PC-9 (cell line): ENCODE measurements around the gene RASA1. TPM values are rescaled to one million over a fixed set of nuclear protein-coding genes. Genes with fewer than 3 reads are reported as not detected.

ENCODE experiments used
- BruUV-seq: library from RNA; stranded (reverse); fragments of 400-500 nt; replicated peaks from 2 replicates; lab custom pipeline; 2021; lab: Mats Ljungman, UMichigan
- CTCF ChIA-PET: fragments of 300-600 bp; sonication (Branson Sonifier 250); formaldehyde crosslinking; loops from one replicate; lab custom pipeline; 2022; ENCODE audit warnings: antibody characterized with exemption; lab: Charles Lee
- POLR2A ChIA-PET: fragments of 300-600 bp; sonication (Branson Sonifier 250); formaldehyde crosslinking; loops from one replicate; lab custom pipeline; 2022; ENCODE audit warnings: antibody characterized with exemption; ENCODE audit not compliant: unreplicated experiment; lab: Charles Lee
- DNase-seq, 2 experiments: peaks; one replicate each; pipeline versions ENCODE4 v3.0.0 to v3.0.0-alpha.2; 2015 to 2022; ENCODE audit warnings: mixed read lengths in 1 of 2
- H2AFZ ChIP-seq: fragments of 200-600 bp; sonication (generic); 2 replicates; pipeline ENCODE4 v1.8.1; 2017; ENCODE audit warnings: antibody characterized with exemption
- H3F3A ChIP-seq: fragments of 200-600 bp; sonication (generic); 2 replicates; pipeline ENCODE4 v1.8.1; 2017; ENCODE audit warnings: antibody characterized with exemption, mild to moderate bottlenecking, low read depth; ENCODE audit not compliant: insufficient read depth
- H3K27ac ChIP-seq: fragments of 200-600 bp; sonication (generic); 2 replicates; pipeline ENCODE4 v1.6.1; 2016; ENCODE audit warnings: mixed run types
- H3K27me3 ChIP-seq: fragments of 200-600 bp; sonication (generic); 2 replicates; pipeline ENCODE4 v1.6.1; 2016; ENCODE audit warnings: low read depth, mixed run types; ENCODE audit not compliant: insufficient read depth
- H3K36me3 ChIP-seq: fragments of 200-600 bp; sonication (generic); 2 replicates; pipeline ENCODE4 v1.6.1; 2016; ENCODE audit warnings: low read depth, mixed run types
- H3K4me1 ChIP-seq: fragments of 200-600 bp; sonication (generic); replicated peaks from 2 replicates; pipeline ENCODE4 v1.6.1; 2016; ENCODE audit warnings: mixed run types; ENCODE audit not compliant: insufficient read depth
- H3K4me2 ChIP-seq: fragments of 200-600 bp; sonication (generic); 2 replicates; pipeline ENCODE4 v1.6.1; 2017; ENCODE audit warnings: mixed run types
- H3K4me3 ChIP-seq: fragments of 200-600 bp; sonication (generic); 2 replicates; pipeline ENCODE4 v1.6.1; 2016; ENCODE audit warnings: mixed run types
- H3K79me2 ChIP-seq: fragments of 200-600 bp; sonication (generic); 2 replicates; pipeline ENCODE4 v1.6.1; 2017; ENCODE audit warnings: low read depth, mixed run types
- H3K9me2 ChIP-seq: fragments of 200-600 bp; sonication (generic); 2 replicates; pipeline ENCODE4 v1.8.1; 2017; ENCODE audit warnings: mild to moderate bottlenecking; ENCODE audit not compliant: insufficient read depth
- H3K9me3 ChIP-seq: fragments of 200-600 bp; sonication (generic); 2 replicates; pipeline ENCODE4 v1.8.1; 2016; ENCODE audit warnings: low read depth; ENCODE audit not compliant: insufficient read depth
- H4K20me1 ChIP-seq: fragments of 200-600 bp; sonication (generic); 2 replicates; pipeline ENCODE4 v1.8.1; 2017; ENCODE audit not compliant: insufficient read depth
- EZH2 ChIP-seq: fragments of 200-600 bp; sonication (generic); IDR thresholded peaks from 2 replicates; pipeline ENCODE4 v1.8.0; 2017; ENCODE audit warnings: antibody characterized with exemption, low read depth
- intact Hi-C: fragments of 100-400 bp; cut with micrococcal nuclease; formaldehyde crosslinking; loops from one replicate; pipeline ENCODE4 v1.10.0; 2022; ENCODE audit not compliant: unreplicated experiment
- total RNA-seq: library from RNA; stranded (reverse); gene quantifications from 2 replicates; pipeline ENCODE4 v1.2.3, GENCODE V29; 2021
- TF ChIP-seq, protein P1 (sequence below): fragments of 200-600 bp; sonication (generic); conservative IDR thresholded peaks from 2 replicates; pipeline ENCODE4 v1.6.1; 2017; ENCODE audit warnings: mixed run types, antibody characterized with exemption, mild to moderate bottlenecking, moderate library complexity

The RASA1 gene
- total RNA-seq, 1 experiment from 2014 or later, result 66.6 TPM

DNA sequence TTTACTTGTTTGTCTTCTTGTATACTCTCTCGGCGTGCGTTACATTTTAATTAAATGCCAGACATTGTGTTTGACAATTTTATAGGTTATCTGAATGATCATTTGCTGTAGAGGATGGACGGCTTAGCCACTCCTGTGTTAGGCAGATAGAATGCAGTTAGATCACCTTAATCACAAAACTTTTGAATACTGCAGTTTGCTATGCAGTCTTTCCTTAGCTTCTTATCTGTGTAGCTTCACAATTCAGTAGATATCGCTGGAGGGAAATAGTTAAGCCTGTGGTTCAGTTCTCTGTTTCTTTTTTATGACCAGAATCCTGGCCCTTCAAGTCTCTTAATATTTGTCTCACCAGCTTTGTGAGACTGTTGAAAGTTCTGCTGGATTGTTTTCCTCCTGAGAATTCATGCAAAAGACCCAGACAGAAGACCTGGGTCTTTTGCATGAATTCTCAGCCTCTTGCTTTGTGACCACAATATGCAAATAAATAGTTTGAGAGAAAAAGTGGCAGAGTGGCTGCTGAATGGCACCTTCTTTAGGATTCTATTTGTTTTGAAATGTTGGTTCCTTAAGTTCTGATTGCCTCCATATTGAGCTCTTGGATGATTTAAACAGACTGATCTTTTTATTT lies 40.2 kb downstream of the RASA1 start:
- H3K27me3 ChIP-seq, result no peaks in the 10 kb centered on the region
- no peak overlapping the region for H3K4me3 ChIP-seq
- intact Hi-C loops, result no loop called here
- peaks cover 19% of the 10 kb centered on the region for H3K36me3 ChIP-seq
- TF ChIP-seq, protein P1, sequence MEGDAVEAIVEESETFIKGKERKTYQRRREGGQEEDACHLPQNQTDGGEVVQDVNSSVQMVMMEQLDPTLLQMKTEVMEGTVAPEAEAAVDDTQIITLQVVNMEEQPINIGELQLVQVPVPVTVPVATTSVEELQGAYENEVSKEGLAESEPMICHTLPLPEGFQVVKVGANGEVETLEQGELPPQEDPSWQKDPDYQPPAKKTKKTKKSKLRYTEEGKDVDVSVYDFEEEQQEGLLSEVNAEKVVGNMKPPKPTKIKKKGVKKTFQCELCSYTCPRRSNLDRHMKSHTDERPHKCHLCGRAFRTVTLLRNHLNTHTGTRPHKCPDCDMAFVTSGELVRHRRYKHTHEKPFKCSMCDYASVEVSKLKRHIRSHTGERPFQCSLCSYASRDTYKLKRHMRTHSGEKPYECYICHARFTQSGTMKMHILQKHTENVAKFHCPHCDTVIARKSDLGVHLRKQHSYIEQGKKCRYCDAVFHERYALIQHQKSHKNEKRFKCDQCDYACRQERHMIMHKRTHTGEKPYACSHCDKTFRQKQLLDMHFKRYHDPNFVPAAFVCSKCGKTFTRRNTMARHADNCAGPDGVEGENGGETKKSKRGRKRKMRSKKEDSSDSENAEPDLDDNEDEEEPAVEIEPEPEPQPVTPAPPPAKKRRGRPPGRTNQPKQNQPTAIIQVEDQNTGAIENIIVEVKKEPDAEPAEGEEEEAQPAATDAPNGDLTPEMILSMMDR, result no peak
- TF ChIP-seq EZH2, result no peak
- no peaks in the 10 kb centered on the region for H3K9me2 ChIP-seq
- no peaks in the 10 kb centered on the region for H4K20me1 ChIP-seq
- H3K4me2 ChIP-seq, result no peak overlapping the region
- H3K9me3 ChIP-seq, result no peaks in the 10 kb centered on the region
- ChIA-PET POLR2A (no interaction called here), CTCF (no interaction called here)
- BruUV-seq, result no TSS peak
- no peak overlapping the region for H2AFZ ChIP-seq
- no peaks in the 10 kb centered on the region for H3K4me1 ChIP-seq
- H3F3A ChIP-seq, result peaks cover 4% of the 10 kb centered on the region; the same call in 1 of the 2 replicates
- H3K27ac ChIP-seq, result no peak overlapping the region
- peaks cover 63% of the 10 kb centered on the region; the same call in 1 of the 2 replicates for H3K79me2 ChIP-seq
- DNase-seq, result no peak

DNA sequence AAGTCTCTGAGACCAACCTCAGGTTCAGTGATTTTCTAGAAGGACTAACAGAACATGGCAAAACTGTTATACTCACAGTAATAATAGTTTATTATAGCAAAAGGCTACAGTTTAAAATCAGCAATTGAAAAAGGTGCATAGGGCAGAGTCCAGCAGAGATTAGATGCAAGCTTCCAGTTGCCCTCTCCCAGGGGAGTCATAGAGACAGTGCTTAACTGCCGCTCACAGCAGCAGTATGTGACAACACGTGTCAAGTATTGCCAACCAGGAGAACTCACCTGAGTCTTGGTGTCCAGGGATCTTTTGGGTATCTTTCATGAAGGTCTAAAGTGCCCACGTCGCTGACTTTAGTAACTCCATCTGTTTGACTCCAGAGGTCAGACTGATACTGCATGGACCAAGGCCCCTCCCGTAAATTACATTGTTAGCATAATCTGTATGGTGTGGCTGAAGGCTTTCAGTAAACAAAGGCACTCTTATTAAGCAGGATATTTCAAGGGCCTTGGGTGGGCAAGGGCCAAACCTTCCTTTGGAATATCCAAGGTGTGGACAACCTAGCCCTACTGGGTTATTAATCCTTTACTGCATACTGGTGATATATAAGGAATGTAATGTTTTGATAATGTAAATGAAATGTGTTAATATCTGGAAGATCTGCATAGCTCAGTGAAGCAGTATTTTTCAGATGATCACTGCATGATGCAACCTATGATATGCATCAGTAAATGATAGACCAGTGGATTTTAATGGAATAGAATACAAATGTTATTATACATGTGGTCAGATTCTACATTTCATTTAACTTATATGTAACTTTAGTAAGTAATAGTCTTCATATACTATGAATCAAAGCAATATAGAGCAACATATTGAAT lies 44.0 kb downstream of the RASA1 start:
- H3K27me3 ChIP-seq, result no peaks in the 10 kb centered on the region
- H3K4me2 ChIP-seq, result no peak overlapping the region
- H3F3A ChIP-seq, result no peaks in the 10 kb centered on the region; the same call in 1 of the 2 replicates
- H3K4me1 ChIP-seq, result no peaks in the 10 kb centered on the region
- no peaks in the 10 kb centered on the region for H3K36me3 ChIP-seq
- H3K9me3 ChIP-seq, result no peaks in the 10 kb centered on the region
- H4K20me1 ChIP-seq, result no peaks in the 10 kb centered on the region; the same call in 1 of the 2 replicates
- POLR2A ChIA-PET, result no interaction called here
- H3K79me2 ChIP-seq, result peaks cover 69% of the 10 kb centered on the region; the same call in 1 of the 2 replicates
- TF ChIP-seq EZH2, result no peak
- TF ChIP-seq, protein P1, result no peak
- DNase-seq, result no peak
- BruUV-seq, result no TSS peak
- H2AFZ ChIP-seq, result no peak overlapping the region
- no peaks in the 10 kb centered on the region for H3K9me2 ChIP-seq
- CTCF ChIA-PET, result interaction anchor here (0.7 kb wide), 1 partner anchor 237 kb away, joined by 3 read pairs; no protein-coding TSS in a partner anchor
- no peak overlapping the region for H3K4me3 ChIP-seq
- intact Hi-C loops, result no loop called here
- H3K27ac ChIP-seq, result no peak overlapping the region

- ChIA-PET CTCF (no interaction called here), POLR2A (no interaction called here)
- no peak for DNase-seq
- no peak overlapping the region for H3K4me2 ChIP-seq
- no peak overlapping the region for H2AFZ ChIP-seq
- TF ChIP-seq, protein P1, result no peak
- no peak for TF ChIP-seq EZH2
- intact Hi-C loops, result no loop called here
- H3K27ac ChIP-seq, result no peak overlapping the region
- no TSS peak for BruUV-seq
- no peaks in the 10 kb centered on the region for H3K9me2 ChIP-seq
- H3K27me3 ChIP-seq, result no peaks in the 10 kb centered on the region
- no peaks in the 10 kb centered on the region for H3K9me3 ChIP-seq
- H3K79me2 ChIP-seq, result peaks cover 59% of the 10 kb centered on the region; the same call in 1 of the 2 replicates
- H3K36me3 ChIP-seq, result no peaks in the 10 kb centered on the region
- H3K4me1 ChIP-seq, result no peaks in the 10 kb centered on the region
- no peaks in the 10 kb centered on the region; the same call in 1 of the 2 replicates for H4K20me1 ChIP-seq
- no peak overlapping the region for H3K4me3 ChIP-seq
- no peaks in the 10 kb centered on the region; the same call in 1 of the 2 replicates for H3F3A ChIP-seq
Measured at GRCh38 chr5:87313216-87313615, 45.5 kb downstream of the RASA1 start.
